ENCODE data around the gene C11orf21.
A peak's percentile ranks its signal among the peaks of the same experiment; 100 is the strongest.
"Not testable (repeated sequence)": the region's sequence is repeated elsewhere in the genome, so short reads cannot be mapped to it uniquely, and the experiment has no call there.

C11orf21 gene

DNA sequence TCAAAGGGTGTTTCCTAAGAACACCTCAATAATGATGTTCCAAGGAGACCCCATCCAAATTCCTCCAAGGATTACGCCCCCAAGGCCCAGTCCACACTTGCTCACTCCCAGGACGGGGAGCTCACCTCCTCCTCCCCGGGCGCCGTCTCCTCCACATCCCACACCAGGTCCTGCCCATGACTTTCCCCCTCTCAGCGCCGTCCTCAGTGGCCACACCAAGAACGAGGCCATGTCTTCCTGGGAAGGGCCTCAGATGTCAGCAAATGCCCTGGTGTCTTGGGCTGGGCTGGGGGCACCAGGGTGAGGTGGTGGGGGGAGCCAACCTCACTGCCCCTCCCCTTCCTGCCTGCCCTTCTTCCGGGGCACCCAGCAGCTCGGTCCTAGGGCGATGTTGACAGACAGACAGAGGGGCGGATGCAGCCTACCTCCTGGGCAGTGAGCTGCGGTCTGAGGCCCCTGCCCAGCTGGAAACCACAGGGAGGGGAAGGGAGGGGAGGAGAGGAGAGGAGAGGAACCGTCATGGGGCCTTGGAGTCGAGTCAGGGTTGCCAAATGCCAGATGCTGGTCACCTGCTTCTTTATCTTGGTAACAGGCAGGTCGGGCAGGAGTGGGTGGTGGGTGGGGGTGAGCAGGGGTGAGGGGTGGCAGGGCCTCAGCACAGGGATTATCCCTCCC lies at the start of gene C11orf21, which contains the start of gene TSPAN32:
Gene C11orf21 (minus strand): TSS at position 288 of the 675 bp plus-strand sequence. CDS start 110 bp downstream, at position 178.
Gene TSPAN32 (plus strand): TSS at position 383 of the 675 bp plus-strand sequence. CDS start 137 bp downstream, at position 520.
- H3K27me3 Mint-ChIP-seq = no peaks in the 10 kb centered on the region
- H3K9me3 Mint-ChIP-seq = no peaks in the 10 kb centered on the region
- peaks cover 68% of the 10 kb centered on the region for H3K4me1 Mint-ChIP-seq
- peak within 1 kb of the TSS; percentile 91 for H3K4me3 Mint-ChIP-seq
- H3K36me3 Mint-ChIP-seq = no peaks in the 10 kb centered on the region
- H3K27ac Mint-ChIP-seq = peak within 1 kb of the TSS; percentile 90

DNA sequence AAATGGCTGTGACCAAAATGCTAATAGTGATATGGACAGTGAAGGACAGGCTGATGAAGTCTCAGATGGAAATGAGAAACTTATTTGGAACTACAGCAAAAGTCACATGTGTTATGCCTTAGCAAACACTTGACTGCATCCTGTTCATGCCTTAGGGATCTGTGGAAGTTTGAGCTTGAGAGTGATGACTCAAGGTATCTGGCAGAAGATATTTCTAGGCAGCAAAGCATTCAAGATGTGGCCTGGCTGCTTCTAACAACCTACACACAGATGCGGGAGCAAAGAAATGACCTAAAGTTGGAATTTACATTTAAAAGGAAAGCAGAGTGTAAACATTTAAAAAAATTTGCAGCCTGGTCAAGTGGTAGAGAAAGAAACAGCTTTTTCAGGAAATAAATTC lies 47.3 kb upstream of the C11orf21 start:
- Mint-ChIP-seq H3K4me1 (no peaks in the 10 kb centered on the region), H3K9me3 (no peaks in the 10 kb centered on the region), H3K27me3 (no peaks in the 10 kb centered on the region), H3K4me3 (no peak overlapping the region), H3K36me3 (peaks cover 6% of the 10 kb centered on the region), H3K27ac (no peak overlapping the region)

DNA sequence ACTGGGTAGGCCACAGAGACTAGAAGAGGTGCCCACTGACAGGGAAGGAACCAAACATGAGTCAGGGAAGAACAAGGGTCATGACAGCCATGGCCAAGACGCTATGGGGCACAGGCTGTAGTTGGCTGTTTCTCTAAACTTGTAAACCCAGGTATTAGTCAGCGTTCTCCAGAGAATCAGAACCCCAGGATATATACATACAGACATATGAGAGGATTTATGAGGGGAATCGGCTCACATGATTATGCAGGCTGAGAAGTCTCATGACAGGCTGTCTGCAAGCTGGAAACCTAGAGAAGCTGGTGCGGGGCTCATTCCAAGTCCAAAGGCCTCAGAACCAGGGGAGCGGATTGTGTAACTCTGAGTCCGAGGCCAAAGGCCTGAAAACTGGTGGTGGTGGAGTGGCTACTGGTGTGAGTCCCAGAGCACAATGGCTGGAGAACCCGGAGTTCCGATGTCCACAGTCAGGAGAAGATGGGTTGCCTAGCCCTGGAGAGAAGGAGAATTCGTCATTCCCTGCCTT lies 45.7 kb upstream of the C11orf21 start:
- Mint-ChIP-seq H3K4me1 (no peaks in the 10 kb centered on the region), H3K9me3 (no peaks in the 10 kb centered on the region)

DNA sequence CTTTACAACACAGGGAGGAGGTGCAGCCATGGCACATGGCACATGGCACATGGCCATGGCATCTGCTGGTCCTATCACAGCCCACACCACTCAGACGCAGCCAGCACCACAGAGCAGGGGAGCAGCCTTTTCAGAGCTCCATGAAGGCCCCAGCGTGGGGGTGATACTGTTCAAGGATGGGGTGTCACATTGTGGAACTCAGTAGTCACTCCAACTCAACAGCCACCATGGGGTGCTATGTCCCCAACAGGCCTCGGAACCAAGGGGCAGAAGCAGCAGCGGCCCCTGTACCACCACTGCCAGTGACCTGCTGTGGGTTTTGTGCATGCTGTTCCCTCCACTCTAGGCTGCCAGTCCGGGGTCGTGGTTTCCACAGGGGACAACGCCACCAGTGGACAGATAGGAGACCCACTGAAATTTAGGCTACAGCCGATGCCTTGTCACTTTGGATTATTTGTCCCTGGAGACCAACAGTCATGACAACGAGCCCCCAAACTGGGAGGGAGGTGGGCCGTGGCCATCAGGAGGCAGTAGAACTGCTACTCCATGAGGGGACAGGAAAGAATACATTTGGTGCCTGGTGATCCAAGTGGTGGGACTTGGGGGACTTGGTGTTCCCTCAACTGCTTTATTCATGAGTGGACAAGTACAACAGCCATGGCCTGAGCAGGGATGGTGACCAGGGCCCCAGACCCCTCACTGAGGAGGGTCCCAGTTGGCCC lies 45.0 kb upstream of the C11orf21 start:
- no peaks in the 10 kb centered on the region for H3K4me1 Mint-ChIP-seq
- H3K9me3 Mint-ChIP-seq = no peaks in the 10 kb centered on the region
- H3K36me3 Mint-ChIP-seq = peaks cover 9% of the 10 kb centered on the region
- H3K27me3 Mint-ChIP-seq = no peaks in the 10 kb centered on the region
- H3K27ac Mint-ChIP-seq = no peak overlapping the region
- no peak overlapping the region for H3K4me3 Mint-ChIP-seq

More for the DNA sequence above, 45.7 kb upstream of the C11orf21 start:
- H3K36me3 Mint-ChIP-seq = peaks cover 9% of the 10 kb centered on the region
- H3K27ac Mint-ChIP-seq = no peak overlapping the region
- H3K4me3 Mint-ChIP-seq = no peak overlapping the region
- no peaks in the 10 kb centered on the region for H3K27me3 Mint-ChIP-seq

DNA sequence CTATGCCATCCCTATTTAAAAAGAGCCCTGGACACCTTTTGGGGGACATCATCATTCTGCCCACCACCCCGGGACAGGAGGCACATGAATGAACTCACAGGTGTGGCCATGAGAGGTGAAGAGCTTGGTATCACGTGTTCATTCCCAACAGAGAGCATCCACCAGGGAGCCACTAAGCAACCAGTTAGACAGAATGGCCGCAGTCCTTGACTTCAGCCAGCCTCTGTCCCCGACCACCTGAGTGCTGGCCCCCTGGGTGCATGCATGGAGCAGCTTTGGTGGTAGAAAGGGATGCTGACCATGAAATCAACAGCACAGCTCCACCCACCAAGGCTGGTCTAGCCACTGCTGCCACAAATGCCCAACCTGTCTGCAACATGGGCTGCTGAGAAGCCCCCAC lies 44.3 kb upstream of the C11orf21 start:
- H3K27ac Mint-ChIP-seq = no peak overlapping the region
- no peaks in the 10 kb centered on the region for H3K9me3 Mint-ChIP-seq
- no peak overlapping the region for H3K4me3 Mint-ChIP-seq
- H3K4me1 Mint-ChIP-seq = no peaks in the 10 kb centered on the region
- H3K36me3 Mint-ChIP-seq = peaks cover 9% of the 10 kb centered on the region
- no peaks in the 10 kb centered on the region for H3K27me3 Mint-ChIP-seq

DNA sequence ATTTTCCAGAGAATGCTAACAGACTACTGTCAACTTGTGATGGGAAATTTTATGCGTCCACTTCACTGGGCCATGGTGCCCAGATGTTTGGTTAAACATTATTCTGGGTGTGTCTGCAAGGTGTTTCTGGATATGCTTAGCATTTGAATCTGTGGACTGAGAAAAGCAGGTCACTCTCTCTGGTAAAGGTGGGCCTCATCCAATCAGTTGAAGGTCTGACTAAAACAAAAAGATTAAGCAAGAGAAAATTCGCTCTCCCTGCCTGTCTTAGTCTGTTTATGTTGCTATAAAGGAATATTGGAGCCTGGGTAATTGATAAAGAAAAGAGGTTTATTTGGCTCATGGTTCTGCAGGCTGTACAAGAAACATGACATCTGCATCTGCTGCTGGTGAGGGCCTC lies 43.3 kb upstream of the C11orf21 start:
- Mint-ChIP-seq H3K4me3 (no peak overlapping the region), H3K36me3 (peaks cover 9% of the 10 kb centered on the region), H3K4me1 (no peaks in the 10 kb centered on the region), H3K27ac (no peak overlapping the region), H3K27me3 (no peaks in the 10 kb centered on the region), H3K9me3 (no peaks in the 10 kb centered on the region)

DNA sequence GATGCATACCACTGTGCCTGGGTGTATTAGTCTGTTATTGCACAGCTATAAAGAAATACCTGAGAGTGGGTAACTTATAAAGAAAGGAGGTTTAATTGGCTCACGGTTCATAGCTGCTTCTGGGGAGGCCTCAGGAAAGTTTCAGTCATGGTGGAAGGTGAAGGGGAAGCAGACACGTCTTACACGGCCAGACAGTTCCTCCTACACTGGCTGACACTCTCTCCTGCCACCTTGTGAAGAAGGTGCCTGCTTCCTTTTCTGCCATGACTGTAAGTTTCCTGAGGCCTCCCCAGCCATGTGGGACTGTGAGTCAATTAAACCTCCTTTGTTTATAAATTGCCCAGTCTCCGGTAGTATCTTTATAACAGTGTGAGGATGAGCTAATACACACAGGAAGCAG lies 41.8 kb upstream of the C11orf21 start:
- Mint-ChIP-seq H3K4me1 (no peaks in the 10 kb centered on the region), H3K27me3 (peaks cover 3% of the 10 kb centered on the region)

DNA sequence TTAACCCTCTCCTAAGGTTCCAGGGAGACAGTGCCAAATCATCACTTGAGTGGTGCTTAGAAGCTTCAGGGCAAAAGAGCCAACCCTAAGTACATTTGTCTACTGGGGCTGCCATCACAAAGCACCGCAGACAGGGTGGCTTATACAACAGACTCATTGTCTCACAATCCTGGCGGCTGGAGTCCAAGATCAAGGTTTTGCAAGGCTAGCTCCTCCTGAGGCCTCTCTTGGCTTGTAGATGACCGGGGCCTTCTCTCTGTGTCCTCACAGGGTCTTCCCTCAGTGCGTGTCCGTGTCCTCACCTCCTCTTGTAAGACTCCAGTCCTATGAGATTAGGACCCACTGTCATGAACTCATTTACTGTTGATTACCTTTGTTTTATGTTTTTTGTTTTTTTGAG lies 41.3 kb upstream of the C11orf21 start:
- H3K9me3 Mint-ChIP-seq = no peaks in the 10 kb centered on the region
- peaks cover 3% of the 10 kb centered on the region for H3K27me3 Mint-ChIP-seq
- no peak overlapping the region for H3K27ac Mint-ChIP-seq
- no peak overlapping the region for H3K4me3 Mint-ChIP-seq
- no peaks in the 10 kb centered on the region for H3K4me1 Mint-ChIP-seq
- peaks cover 9% of the 10 kb centered on the region for H3K36me3 Mint-ChIP-seq

More for the DNA sequence above, 41.8 kb upstream of the C11orf21 start:
- Mint-ChIP-seq H3K9me3 (no peaks in the 10 kb centered on the region), H3K36me3 (peaks cover 9% of the 10 kb centered on the region), H3K4me3 (no peak overlapping the region), H3K27ac (no peak overlapping the region)

DNA sequence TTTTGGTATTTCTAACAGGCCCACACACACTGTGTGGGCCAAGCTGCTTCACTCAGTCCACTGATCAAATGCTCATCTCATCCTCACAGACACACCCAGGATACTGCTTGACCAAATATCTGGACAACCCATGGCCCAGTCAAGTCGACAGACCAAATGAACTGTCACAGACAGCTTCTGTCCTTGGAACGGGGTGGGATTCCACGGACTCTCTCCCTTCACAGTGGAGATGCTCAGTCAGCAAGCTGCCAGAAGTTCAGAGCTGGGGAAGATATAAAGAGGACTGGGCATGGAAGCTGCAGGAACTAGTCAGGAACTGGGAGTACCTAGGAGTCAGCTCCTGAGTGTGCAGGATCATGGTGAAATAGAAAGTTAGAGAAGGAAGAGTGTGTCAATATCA lies 40.8 kb upstream of the C11orf21 start:
- no peaks in the 10 kb centered on the region for H3K4me1 Mint-ChIP-seq
- H3K36me3 Mint-ChIP-seq = peaks cover 9% of the 10 kb centered on the region
- H3K27me3 Mint-ChIP-seq = peaks cover 3% of the 10 kb centered on the region
- peak overlapping the region; percentile 47 for H3K27ac Mint-ChIP-seq
- no peak overlapping the region for H3K4me3 Mint-ChIP-seq
- no peaks in the 10 kb centered on the region for H3K9me3 Mint-ChIP-seq

DNA sequence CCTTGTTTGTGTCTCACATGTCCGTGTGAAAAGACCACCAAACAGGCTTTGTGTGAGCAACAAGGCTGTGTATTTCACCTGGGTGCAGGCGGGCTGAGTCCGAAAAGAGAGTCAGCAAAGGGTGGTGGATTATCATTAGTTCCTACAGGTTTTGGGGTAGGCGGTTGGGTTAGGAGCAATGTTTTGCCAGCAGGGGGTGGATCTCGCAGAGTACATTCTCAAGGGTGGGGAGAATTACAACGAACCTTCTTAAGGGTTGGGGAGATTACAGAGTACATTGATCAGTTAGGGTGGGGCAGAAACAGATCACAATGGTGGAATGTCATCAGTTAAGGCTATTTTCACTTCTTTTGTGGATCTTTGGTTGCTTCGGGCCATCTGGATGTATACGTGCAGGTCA lies 37.0 kb upstream of the C11orf21 start:
- not testable (repeated sequence) for H3K27me3 Mint-ChIP-seq, H3K4me3 Mint-ChIP-seq, H3K36me3 Mint-ChIP-seq, H3K4me1 Mint-ChIP-seq, H3K9me3 Mint-ChIP-seq, H3K27ac Mint-ChIP-seq

DNA sequence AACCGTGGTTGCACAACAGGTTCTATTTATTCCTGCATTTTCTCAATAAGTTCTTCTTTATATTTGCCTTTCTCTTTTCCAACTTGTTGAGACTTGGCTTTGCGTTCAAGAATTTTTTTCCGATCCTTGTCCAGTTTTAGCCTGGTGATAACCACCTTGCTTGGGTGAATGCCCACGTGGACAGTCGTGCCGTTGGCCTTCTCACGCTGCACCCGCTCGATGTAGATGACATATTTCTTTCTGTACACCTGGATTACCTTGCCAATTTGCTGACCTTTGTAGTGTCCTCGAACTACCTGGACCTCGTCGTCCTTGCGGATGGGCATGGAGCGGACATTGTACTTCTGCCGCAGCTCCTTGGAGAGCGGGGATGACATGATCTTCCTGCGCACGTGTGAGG lies 33.6 kb upstream of the C11orf21 start:
- H3K27ac Mint-ChIP-seq, H3K9me3 Mint-ChIP-seq, H3K27me3 Mint-ChIP-seq, H3K36me3 Mint-ChIP-seq, H3K4me1 Mint-ChIP-seq, H3K4me3 Mint-ChIP-seq: not testable (repeated sequence)

DNA sequence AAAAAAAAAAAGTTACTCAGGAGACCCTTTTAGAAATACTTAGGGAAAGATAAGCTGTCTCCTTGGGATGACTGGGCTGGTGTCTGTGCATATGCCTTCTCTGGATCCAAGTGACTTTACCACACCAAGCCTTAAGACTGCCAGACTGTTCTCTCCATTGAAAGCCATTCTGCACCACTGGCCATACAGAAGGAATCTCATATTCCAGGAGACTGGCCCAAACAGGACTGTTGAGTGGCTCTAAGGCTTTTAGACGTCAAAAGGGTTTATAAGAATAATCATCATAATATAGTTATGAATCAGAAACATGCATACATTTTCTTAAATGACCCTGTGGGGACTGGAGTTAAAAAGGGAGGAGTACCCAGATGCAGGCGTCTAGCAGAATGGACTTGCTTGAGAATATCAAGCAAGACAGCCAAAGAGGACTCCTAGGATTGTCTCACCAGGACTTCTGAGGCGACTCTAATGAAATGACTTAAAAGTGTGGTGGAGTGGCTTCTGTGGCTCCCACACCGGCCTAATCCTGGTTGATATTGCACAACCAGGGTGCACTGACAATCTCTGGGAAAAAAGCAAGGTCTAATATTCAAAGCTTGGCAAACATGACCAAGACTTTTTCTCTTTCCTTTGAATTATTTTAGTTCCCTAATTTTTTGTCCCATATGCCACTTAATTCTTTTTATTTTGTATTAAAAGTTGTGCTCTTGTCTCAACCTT lies 31.9 kb upstream of the C11orf21 start:
- not testable (repeated sequence) for H3K9me3 Mint-ChIP-seq, H3K4me3 Mint-ChIP-seq, H3K4me1 Mint-ChIP-seq, H3K27ac Mint-ChIP-seq, H3K36me3 Mint-ChIP-seq, H3K27me3 Mint-ChIP-seq

DNA sequence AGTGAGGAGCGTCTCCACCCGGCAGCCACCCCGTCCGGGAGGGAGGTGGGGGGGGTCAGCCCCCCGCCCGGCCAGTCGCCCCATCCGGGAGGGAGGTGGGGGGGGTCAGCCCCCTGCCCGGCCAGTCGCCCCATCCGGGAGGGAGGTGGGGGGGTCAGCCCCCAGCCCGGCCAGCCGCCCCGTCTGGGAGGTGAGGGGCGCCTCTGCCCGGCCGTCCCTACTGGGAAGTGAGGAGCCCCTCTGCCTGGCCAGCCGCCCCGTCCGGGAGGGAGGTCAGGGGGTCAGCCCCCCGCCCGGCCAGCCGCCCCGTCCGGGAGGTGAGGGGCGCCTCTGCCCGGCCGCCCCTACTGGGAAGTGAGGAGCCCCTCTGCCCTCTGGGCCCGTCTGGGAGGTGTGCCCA lies 30.9 kb upstream of the C11orf21 start:
- not testable (repeated sequence) for H3K4me1 Mint-ChIP-seq, H3K27ac Mint-ChIP-seq, H3K27me3 Mint-ChIP-seq, H3K9me3 Mint-ChIP-seq, H3K4me3 Mint-ChIP-seq, H3K36me3 Mint-ChIP-seq

DNA sequence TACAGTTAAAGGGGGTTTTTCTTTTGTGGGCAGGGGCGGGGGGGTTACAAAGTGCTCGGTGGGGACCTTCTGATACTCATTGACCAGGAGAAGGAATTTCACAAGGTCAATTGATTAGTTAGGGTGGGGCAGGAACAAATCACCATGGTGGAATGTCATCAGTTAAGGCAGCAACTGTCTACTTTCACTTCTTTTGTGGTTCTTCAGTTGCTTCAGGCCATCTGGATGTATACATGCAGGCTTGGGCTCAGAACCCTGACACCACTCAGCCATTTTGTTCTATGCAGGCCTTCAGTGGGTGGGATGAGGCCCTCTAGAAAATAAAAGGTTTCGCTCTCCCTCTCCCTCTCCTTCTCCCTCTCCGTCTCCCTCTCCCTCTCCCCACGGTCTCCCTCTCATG lies 29.7 kb upstream of the C11orf21 start:
- Mint-ChIP-seq H3K27ac (no peak overlapping the region), H3K36me3 (no peaks in the 10 kb centered on the region), H3K27me3 (peaks cover 8% of the 10 kb centered on the region), H3K9me3 (no peaks in the 10 kb centered on the region), H3K4me3 (no peak overlapping the region), H3K4me1 (no peaks in the 10 kb centered on the region)

DNA sequence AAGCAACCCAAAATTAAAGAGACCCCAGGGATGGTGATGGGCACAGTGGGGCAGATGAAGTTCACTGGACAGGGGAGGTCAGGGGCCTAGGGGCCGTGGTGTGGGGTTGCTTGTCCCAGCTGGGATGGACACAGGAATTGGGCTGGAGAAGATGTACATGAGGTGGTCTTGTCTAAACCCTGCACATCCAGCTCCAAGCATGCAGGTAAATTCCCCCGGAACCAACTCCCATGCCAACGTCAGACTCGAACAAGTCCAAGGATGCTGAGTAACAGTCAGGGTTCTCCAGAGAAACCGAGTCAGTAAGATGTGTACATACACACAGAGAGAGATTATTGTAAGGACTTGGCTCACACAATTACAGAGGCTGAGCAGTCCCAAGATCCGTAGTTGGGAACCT lies 29.0 kb upstream of the C11orf21 start:
- peaks cover 10% of the 10 kb centered on the region for H3K27me3 Mint-ChIP-seq
- H3K4me1 Mint-ChIP-seq = no peaks in the 10 kb centered on the region
- H3K9me3 Mint-ChIP-seq = no peaks in the 10 kb centered on the region
- H3K4me3 Mint-ChIP-seq = no peak overlapping the region
- no peaks in the 10 kb centered on the region for H3K36me3 Mint-ChIP-seq
- H3K27ac Mint-ChIP-seq = no peak overlapping the region

DNA sequence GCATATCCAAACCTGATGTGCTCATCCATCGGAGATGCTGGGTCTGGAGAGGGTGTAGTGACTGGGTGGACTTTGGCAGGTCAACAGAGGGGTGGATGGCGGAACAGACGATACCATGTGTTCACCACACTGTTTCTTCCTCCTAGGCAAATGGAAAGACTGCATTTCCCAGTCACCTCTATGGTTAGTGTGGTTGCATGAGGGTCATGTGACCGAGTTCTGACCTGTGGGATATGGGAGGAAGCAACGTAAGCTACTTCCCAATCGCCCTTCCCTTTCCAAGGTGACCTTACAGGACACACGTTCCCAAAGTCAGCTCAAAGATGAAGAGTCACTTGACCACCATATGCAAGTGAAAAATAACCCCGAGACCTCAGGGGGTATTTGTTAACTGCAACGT lies 27.8 kb upstream of the C11orf21 start:
- Mint-ChIP-seq H3K4me3 (no peak overlapping the region), H3K9me3 (no peaks in the 10 kb centered on the region), H3K4me1 (no peaks in the 10 kb centered on the region), H3K27me3 (peaks cover 10% of the 10 kb centered on the region), H3K27ac (no peak overlapping the region), H3K36me3 (no peaks in the 10 kb centered on the region)
